HepG2 (cell line): ENCODE measurements around the gene DDR1. TPM values are rescaled to one million over a fixed set of nuclear protein-coding genes. Genes with fewer than 3 reads are reported as not detected.
A peak's percentile ranks its signal among the peaks of the same experiment; 100 is the strongest.

Experiments
- ASH2L ChIP-seq: fragments of 300-600, 200-600 bp; sonication (generic); IDR thresholded peaks from 2 replicates; pipeline ENCODE4 v1.7.0; 2017; ENCODE audit warnings: low read depth, mild to moderate bottlenecking, moderate library complexity, mixed read lengths, low read length; ENCODE audit not compliant: insufficient read length
- FOXJ3 ChIP-seq: sonication (generic); formaldehyde crosslinking; IDR thresholded peaks from 2 replicates; pipeline ENCODE4 v1.4.0; 2020; ENCODE audit warnings: missing genetic modification reagents, mild to moderate bottlenecking, borderline replicate concordance
- FOXK2 ChIP-seq: fragments of 450-650 bp; IDR thresholded peaks from 2 replicates; pipeline ENCODE4 v1.6.1; 2016
- HDAC2 ChIP-seq: sonication (generic); formaldehyde crosslinking; IDR thresholded peaks from 2 replicates; pipeline ENCODE4 v1.4.0; 2020; ENCODE audit warnings: missing genetic modification reagents
- LCORL ChIP-seq, 2 experiments: fragments of 450-650 bp in 1 of 2; sonication (generic) in 1 of 2; formaldehyde crosslinking in 1 of 2; IDR thresholded peaks; 2 replicates each; pipeline versions ENCODE4 v1.5.0 to v1.6.1; 2017 to 2020; ENCODE audit warnings: antibody characterized with exemption in 1 of 2, missing genetic modification reagents in 1 of 2
- MXI1 ChIP-seq: IDR thresholded peaks from 3 replicates; pipeline ENCODE4 v1.6.1; 2012; ENCODE audit warnings: low read depth, low read length, inconsistent platforms, borderline replicate concordance
- PRPF4 ChIP-seq: fragments of 200-400 bp; formaldehyde crosslinking; IDR thresholded peaks from 2 replicates; pipeline ENCODE4 v1.6.1; 2016; ENCODE audit warnings: low read length, low read depth; ENCODE audit not compliant: poor library complexity, severe bottlenecking
- RFX3 ChIP-seq: IDR thresholded peaks from 2 replicates; pipeline ENCODE4 v1.6.1; 2016; ENCODE audit warnings: missing biosample characterization, missing genetic modification reagents
- SAP130 ChIP-seq: IDR thresholded peaks from 2 replicates; pipeline ENCODE4 v1.6.1; 2016; ENCODE audit warnings: low read depth
- SMARCC2 ChIP-seq: fragments of 450-650 bp; IDR thresholded peaks from 2 replicates; pipeline ENCODE4 v1.6.1; 2017; ENCODE audit warnings: antibody characterized with exemption, mild to moderate bottlenecking
- SP1 ChIP-seq, 2 experiments: fragments of 450-650 bp in 1 of 2; sonication (generic) in 1 of 2; formaldehyde crosslinking in 1 of 2; IDR thresholded peaks; 2 replicates each; pipeline versions ENCODE4 v1.4.0 to v1.6.1; 2016 to 2020; ENCODE audit warnings: missing genetic modification reagents in 1 of 2
- ZFP37 ChIP-seq: sonication (generic); formaldehyde crosslinking; IDR thresholded peaks from 2 replicates; pipeline ENCODE4 v1.4.0; 2020; ENCODE audit warnings: missing genetic modification reagents, borderline replicate concordance
- ZNF136 ChIP-seq: sonication (generic); formaldehyde crosslinking; IDR thresholded peaks from 2 replicates; pipeline ENCODE4 v1.8.1; 2022; ENCODE audit warnings: low read depth, mild to moderate bottlenecking, moderate library complexity, missing genetic modification reagents
- ZNF274 ChIP-seq: sonication (generic); formaldehyde crosslinking; IDR thresholded peaks from 2 replicates; pipeline ENCODE4 v1.5.1; 2020; ENCODE audit warnings: mild to moderate bottlenecking, missing genetic modification reagents
- ZNF326 ChIP-seq: sonication (generic); formaldehyde crosslinking; IDR thresholded peaks from 2 replicates; pipeline ENCODE4 v1.4.0; 2020; ENCODE audit warnings: missing genetic modification reagents, borderline replicate concordance
- ZNF432 ChIP-seq: sonication (generic); formaldehyde crosslinking; IDR thresholded peaks from 2 replicates; pipeline ENCODE4 v1.5.0; 2020; ENCODE audit warnings: missing genetic modification reagents, mild to moderate bottlenecking, borderline replicate concordance
- ZNF460 ChIP-seq: sonication (generic); formaldehyde crosslinking; IDR thresholded peaks from 2 replicates; pipeline ENCODE4 v1.5.1; 2020; ENCODE audit warnings: missing genetic modification reagents, mild to moderate bottlenecking, borderline replicate concordance
- ZNF607 ChIP-seq: sonication (generic); formaldehyde crosslinking; IDR thresholded peaks from 2 replicates; pipeline ENCODE4 v1.5.1; 2020; ENCODE audit warnings: missing genetic modification reagents, mild to moderate bottlenecking, borderline replicate concordance
- polyA plus RNA-seq, 8 experiments: library from polyadenylated mRNA; depleted of rRNA in 3 of 8; stranded (reverse) in 7 of 8; unstranded in 1 of 8; fragments of >200 nt; fragmentation: Illumina TruSeq in 4 of 8; extraction: Trizol in 4 of 8; gene quantifications; 2 replicates each; pipeline versions ENCODE4 v1.2.1 to v1.2.3, GENCODE V29; 2011 to 2016; ENCODE audit warnings: low read depth in 4 of 8, missing spikeins in 1 of 8, mixed read lengths in 1 of 8; ENCODE audit not compliant: insufficient read depth in 1 of 8
- total RNA-seq, 5 experiments: library from RNA; depleted of rRNA; stranded (reverse); fragments of >200 nt; fragmentation: Illumina TruSeq; extraction: Trizol; gene quantifications; 2 replicates each; pipeline ENCODE4 v1.2.3, GENCODE V29; 2016; ENCODE audit warnings: low read depth in 1 of 5
- TF ChIP-seq, protein P1 (sequence below): sonication (generic); formaldehyde crosslinking; IDR thresholded peaks from 2 replicates; pipeline ENCODE4 v1.4.0; 2020; ENCODE audit warnings: mild to moderate bottlenecking, missing genetic modification reagents
- TF ChIP-seq, protein P2 (sequence below): sonication (generic); formaldehyde crosslinking; IDR thresholded peaks from 2 replicates; pipeline ENCODE4 v1.4.0; 2020; ENCODE audit warnings: missing genetic modification reagents
- TF ChIP-seq, protein P3 (sequence below): sonication (generic); formaldehyde crosslinking; IDR thresholded peaks from 2 replicates; pipeline ENCODE4 v1.4.0; 2020; ENCODE audit warnings: mild to moderate bottlenecking, missing genetic modification reagents, borderline replicate concordance

The DDR1 gene
- total and polyA plus RNA-seq, 2 of the 13 experiments (the other 11 are each of a cell fraction or from before 2014, with no cell fraction given) = 16.7 to 20.2 TPM

DNA sequence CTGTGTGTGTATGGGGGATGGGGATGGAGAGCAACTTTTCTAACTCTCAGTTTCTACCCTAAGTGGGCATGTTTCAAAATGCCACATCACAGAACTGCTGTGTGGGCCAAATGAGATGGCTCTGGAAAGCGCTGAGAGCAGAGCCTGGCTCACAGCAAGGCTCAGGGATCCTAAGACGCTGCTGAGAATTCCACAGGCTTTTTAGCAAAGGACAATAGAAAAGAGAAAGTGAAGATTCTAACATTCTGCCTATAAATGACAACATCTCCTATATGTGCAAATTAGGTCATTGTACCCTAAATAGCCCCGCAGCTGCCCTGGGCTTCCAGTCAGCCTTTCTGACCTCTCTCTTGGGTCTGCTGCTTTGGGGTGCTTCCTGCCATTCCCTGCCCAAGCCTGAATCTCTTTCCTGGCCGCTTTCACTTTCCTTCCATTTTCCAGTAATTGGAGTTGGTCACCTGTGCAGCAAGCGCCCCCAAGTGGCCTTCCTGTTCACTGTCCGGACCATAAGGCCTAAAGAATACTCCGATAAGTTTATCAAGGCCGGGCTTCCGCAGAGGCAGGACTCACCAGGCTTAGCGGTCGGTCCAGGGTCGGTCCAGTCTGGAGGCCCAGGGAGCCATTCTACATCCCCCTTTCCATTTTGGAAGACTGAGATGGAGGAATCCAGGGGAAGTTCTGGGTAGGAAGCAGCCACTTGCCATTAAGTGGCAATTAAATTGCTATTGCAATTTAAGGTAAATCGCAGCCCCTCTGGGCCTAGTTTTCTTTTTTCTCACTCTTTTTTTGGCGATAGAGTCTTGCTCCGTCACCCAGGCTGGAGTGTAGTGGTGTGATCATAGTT, 6.7 kb upstream of the DDR1 start (continued):
- TF ChIP-seq SMARCC2 (no peak), MXI1 (peak; percentile 39; the same call in 1 of the 3 replicates), ASH2L (peak; percentile 52), ZFP37 (no peak), ZNF607 (CRISPR knock-in tag) (no peak; the same call in 1 of the 2 replicates), SAP130 (CRISPR knock-in tag) (peak; percentile 70), ZNF136 (no peak), FOXK2 (no peak), ZNF460 (no peak; the same call in 1 of the 2 replicates), HDAC2 (CRISPR knock-in tag) (peak; percentile 47), PRPF4 (no peak), FOXJ3 (CRISPR knock-in tag) (no peak), SP1 (IDR thresholded peaks at IDR 0.05) (no peak), SP1 (CRISPR knock-in tag; IDR thresholded peaks at IDR 0.05) (no peak), RFX3 (no peak), ZNF274 (no peak), ZNF432 (CRISPR knock-in tag) (no peak), ZNF326 (CRISPR knock-in tag) (no peak), LCORL (IDR thresholded peaks at IDR 0.05) (no peak), LCORL (CRISPR knock-in tag; IDR thresholded peaks at IDR 0.05) (peak; percentile 82)
- TF ChIP-seq, protein P1, sequence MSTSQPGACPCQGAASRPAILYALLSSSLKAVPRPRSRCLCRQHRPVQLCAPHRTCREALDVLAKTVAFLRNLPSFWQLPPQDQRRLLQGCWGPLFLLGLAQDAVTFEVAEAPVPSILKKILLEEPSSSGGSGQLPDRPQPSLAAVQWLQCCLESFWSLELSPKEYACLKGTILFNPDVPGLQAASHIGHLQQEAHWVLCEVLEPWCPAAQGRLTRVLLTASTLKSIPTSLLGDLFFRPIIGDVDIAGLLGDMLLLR = no peak
- TF ChIP-seq, protein P2, sequence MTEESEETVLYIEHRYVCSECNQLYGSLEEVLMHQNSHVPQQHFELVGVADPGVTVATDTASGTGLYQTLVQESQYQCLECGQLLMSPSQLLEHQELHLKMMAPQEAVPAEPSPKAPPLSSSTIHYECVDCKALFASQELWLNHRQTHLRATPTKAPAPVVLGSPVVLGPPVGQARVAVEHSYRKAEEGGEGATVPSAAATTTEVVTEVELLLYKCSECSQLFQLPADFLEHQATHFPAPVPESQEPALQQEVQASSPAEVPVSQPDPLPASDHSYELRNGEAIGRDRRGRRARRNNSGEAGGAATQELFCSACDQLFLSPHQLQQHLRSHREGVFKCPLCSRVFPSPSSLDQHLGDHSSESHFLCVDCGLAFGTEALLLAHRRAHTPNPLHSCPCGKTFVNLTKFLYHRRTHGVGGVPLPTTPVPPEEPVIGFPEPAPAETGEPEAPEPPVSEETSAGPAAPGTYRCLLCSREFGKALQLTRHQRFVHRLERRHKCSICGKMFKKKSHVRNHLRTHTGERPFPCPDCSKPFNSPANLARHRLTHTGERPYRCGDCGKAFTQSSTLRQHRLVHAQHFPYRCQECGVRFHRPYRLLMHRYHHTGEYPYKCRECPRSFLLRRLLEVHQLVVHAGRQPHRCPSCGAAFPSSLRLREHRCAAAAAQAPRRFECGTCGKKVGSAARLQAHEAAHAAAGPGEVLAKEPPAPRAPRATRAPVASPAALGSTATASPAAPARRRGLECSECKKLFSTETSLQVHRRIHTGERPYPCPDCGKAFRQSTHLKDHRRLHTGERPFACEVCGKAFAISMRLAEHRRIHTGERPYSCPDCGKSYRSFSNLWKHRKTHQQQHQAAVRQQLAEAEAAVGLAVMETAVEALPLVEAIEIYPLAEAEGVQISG (CRISPR knock-in tag) = peak; percentile 56; the same call in 1 of the 2 replicates
- TF ChIP-seq, protein P3, sequence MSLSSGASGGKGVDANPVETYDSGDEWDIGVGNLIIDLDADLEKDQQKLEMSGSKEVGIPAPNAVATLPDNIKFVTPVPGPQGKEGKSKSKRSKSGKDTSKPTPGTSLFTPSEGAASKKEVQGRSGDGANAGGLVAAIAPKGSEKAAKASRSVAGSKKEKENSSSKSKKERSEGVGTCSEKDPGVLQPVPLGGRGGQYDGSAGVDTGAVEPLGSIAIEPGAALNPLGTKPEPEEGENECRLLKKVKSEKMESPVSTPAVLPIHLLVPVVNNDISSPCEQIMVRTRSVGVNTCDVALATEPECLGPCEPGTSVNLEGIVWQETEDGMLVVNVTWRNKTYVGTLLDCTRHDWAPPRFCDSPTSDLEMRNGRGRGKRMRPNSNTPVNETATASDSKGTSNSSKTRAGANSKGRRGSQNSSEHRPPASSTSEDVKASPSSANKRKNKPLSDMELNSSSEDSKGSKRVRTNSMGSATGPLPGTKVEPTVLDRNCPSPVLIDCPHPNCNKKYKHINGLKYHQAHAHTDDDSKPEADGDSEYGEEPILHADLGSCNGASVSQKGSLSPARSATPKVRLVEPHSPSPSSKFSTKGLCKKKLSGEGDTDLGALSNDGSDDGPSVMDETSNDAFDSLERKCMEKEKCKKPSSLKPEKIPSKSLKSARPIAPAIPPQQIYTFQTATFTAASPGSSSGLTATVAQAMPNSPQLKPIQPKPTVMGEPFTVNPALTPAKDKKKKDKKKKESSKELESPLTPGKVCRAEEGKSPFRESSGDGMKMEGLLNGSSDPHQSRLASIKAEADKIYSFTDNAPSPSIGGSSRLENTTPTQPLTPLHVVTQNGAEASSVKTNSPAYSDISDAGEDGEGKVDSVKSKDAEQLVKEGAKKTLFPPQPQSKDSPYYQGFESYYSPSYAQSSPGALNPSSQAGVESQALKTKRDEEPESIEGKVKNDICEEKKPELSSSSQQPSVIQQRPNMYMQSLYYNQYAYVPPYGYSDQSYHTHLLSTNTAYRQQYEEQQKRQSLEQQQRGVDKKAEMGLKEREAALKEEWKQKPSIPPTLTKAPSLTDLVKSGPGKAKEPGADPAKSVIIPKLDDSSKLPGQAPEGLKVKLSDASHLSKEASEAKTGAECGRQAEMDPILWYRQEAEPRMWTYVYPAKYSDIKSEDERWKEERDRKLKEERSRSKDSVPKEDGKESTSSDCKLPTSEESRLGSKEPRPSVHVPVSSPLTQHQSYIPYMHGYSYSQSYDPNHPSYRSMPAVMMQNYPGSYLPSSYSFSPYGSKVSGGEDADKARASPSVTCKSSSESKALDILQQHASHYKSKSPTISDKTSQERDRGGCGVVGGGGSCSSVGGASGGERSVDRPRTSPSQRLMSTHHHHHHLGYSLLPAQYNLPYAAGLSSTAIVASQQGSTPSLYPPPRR = 0 out of 2 replicates have a peak, but pooled peaks have one; percentile 4
